CD4-positive, alpha-beta T cell treated with Interleukin-17A for 4 hours (primary cell): ENCODE data around the gene TUBE1.
A peak's percentile ranks its signal among the peaks of the same experiment; 100 is the strongest.
"Not testable (repeated sequence)": the region's sequence is repeated elsewhere in the genome, so short reads cannot be mapped to it uniquely, and the experiment has no call there.

ENCODE experiments used
- DNase-seq: peaks from one replicate; pipeline ENCODE4 v3.0.0-alpha.2; 2020; ENCODE audit warnings: mixed read lengths

The TUBE1 gene, protein sequence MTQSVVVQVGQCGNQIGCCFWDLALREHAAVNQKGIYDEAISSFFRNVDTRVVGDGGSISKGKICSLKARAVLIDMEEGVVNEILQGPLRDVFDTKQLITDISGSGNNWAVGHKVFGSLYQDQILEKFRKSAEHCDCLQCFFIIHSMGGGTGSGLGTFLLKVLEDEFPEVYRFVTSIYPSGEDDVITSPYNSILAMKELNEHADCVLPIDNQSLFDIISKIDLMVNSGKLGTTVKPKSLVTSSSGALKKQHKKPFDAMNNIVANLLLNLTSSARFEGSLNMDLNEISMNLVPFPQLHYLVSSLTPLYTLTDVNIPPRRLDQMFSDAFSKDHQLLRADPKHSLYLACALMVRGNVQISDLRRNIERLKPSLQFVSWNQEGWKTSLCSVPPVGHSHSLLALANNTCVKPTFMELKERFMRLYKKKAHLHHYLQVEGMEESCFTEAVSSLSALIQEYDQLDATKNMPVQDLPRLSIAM

DNA sequence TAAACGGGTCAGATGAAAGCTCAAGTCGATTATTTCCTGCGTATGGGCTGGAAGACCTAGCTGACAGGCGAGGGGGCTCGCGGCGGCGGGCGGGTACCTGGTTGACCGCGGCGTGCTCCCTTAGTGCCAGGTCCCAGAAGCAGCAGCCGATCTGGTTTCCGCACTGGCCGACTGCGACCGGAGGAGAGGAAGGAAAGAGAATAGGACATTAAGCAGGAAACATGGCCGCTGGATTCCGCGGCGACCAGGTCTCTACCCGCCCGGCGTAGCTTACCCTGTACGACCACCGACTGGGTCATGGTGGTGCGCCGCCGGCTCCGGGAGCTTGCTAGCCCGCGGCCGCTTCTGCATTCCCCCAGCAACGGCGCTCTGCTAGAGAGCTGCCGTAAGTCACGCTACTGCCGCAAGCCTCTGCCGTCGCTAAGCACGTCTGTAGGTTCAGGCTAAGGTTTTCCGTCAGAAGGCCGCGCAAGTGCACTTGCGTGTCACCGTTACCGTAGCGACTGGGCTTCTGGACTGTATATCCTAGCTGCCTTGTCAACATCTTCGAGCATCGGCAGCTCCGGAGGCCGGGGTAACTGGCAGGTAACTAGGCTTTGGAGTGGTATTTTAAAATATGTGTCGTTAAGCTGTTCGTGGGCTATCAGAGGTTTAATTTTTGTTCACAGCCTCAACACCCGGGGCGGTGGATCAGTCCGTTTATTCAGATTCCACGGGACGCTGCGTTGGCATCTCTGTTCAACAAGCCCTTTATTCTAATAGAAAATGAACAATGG, at the start of gene TUBE1, which contains the start of gene FAM229B:
TSS of gene TUBE1 (minus strand) at position 347 of the 776 bp plus-strand sequence. CDS start at position 299, 48 bp downstream.
TSS of gene FAM229B (plus strand) at position 456 of the 776 bp plus-strand sequence. CDS start 11,693 bp downstream, outside the sequence.
- peak; percentile 89 for DNase-seq

DNA sequence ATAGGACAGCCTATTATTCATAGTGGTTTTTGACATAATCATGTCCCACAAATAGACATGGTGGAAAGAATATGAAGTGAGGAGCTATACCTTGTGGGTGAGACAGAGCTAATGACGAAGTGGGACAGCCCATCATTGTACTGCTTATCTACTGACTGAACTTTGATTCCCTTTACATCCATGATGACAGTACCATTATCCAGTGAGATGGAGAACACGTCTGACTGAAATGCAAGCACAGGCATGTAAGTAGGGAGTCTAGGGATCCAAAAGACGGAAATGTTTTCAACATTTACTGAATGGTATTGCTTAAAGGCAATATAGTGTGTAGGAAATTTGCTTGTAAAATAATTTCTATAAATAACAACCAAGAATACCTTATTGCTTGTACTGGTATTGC, 43.6 kb upstream of the TUBE1 start:
- DNase-seq = no peak

DNA sequence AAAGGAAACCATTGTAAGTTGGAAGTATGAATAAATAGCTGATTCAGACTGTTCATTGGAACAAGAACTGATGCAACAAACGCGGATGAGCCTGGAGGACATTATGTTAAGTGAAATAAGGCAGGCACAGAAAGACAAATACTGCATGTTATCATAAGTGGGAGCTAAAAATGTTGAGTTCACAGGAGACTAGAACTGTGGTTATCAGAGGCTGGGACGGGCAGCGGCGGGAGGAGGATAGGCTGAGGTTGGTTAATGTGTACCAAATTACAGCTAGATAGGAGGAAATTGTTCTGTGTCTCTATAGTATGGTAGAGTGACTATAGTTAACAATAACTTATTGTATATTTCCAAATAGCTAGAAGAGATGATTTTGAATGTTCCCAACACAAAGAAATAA, 40.9 kb upstream of the TUBE1 start:
- no peak for DNase-seq

DNA sequence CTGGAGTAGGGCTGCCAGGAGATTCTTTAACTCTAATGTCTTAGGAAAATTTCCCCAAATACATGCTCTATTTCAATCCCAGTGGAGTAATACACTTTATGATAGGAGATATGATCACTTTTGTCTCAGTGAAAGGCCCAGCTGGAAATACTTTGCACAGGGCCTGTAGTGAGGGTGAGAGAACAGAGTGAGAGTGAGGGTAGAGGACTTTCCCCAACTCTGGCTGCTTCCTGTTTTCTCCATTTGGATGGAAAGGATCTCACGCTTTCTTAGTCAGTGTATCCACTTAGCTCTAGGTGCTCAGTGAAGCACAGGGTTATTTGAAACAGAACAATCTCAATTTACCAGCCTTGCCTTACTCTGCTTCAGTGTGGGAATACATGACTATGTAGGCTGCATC, 36.7 kb upstream of the TUBE1 start:
- DNase-seq = no peak

DNA sequence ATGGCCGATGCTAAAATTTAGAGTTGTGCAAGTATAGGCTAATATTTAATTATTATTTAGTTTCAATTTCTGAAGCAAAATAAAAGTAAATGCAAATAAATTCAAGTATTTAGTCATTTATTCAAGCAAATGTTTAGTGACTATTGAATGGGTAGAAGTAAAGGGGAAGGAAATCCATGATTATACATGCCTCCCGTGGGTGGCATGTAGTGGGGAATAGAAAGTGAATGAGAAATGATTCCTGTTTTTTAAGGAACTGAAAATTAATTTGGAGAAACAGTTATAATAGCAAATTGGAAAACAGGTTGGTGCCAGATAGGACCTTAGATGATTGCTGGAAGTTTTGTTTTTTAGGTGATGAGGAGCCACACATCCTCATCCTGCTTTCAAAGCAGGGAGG, 35.5 kb upstream of the TUBE1 start:
- DNase-seq = no peak

DNA sequence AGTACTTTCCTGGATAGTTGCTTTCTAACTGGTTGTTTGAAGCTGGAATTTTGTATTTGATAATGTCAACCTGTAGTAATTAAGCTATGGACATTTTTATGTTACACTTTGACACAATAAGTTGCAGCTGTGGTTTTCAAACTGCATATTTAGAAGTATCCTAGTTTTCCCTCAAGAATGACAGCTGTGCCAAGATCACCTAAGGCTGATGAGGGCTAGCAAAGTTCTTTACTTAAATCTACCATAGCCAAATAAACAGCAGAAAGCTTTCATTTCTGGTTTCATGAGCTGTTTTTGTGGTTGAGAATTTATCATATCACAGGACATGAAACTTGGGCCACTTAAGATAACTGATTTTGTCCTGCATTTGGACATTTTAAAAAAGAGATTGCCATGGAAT, 30.8 kb upstream of the TUBE1 start:
- DNase-seq = no peak

DNA sequence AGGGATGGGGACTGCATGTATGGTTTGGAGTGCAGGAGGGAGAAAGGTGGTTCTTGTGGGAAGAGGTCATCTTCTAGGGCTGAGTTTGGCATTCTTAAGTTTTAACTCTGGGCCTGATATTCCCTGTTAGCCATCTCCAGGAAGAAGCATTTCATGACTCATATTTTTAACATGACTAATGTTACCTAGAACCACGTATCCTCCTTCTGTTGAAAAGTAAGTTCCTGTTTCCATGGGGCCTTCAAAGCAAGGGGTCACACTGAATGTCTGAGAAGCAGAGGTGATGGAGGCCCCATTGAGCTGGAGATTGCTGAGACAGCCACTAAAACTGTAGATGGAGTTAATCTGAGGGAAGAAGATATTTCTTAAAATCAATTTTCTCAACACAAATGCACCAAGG, 30.3 kb upstream of the TUBE1 start:
- no peak for DNase-seq

DNA sequence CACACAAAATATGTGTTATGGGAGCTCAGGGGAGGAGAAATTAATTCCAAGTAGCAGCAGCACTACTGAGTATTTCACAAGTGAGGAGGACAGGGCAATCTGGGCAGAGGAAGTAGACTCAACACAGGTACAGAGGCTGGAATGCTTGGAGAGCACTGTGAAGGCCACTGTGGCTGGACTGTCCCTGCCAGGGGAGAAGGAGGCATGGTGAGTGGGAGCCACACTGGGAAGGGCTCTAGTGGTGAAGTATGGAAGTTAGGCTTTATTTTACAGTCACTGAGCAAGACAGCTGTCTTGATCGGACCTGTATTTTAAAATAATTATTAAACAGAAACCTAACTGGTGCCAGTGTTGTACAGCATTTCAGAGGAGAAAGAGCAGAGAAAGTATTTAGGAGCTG, 28.9 kb upstream of the TUBE1 start:
- DNase-seq = no peak

DNA sequence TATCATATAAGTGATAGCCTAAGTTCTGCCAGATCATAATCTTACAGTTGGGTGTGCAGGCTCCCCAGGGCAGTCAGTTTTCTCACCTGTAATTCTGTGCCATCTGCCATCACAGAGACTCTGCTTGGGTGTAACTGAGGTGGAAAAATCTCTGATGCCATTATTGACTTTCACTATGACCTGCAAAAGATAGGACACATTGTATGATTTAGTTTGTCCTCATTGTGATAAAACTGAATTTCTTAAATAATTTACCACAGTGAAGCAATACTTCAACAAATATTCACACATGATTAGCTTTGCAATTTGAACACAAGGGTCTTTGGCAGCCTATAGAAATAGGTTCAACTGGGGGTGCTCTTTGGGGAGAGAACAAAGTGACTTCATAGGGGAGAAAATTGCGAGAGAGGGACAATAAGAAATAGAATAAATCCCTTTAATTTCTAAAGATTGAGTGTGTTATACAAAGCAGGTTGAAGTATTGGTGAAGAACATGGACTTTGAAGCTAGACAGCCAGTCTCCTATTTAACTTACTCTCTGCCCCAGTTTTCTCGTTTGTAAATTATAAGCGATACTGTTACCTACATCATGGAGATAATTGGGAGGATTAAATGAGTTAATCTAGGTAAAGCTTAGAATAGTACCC, 27.4 kb upstream of the TUBE1 start:
- DNase-seq = no peak

DNA sequence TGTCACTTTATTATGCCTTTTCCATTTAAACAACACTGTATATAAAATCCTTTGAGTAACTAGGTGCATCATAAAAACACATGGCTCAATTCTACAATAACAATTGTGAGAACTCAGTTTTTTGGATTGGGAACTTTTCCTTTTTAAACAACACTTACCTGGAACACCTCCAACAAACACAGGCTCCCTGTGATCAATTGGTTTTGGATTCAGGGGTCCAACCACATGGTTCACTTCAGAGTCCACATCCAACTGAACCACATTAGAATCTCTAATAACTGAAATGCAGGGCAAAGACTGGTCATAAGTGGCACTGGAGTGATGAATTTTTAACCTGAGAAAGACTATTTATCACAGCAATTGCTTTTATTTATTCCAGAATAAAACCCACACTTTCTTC, 26.6 kb upstream of the TUBE1 start:
- DNase-seq = no peak

DNA sequence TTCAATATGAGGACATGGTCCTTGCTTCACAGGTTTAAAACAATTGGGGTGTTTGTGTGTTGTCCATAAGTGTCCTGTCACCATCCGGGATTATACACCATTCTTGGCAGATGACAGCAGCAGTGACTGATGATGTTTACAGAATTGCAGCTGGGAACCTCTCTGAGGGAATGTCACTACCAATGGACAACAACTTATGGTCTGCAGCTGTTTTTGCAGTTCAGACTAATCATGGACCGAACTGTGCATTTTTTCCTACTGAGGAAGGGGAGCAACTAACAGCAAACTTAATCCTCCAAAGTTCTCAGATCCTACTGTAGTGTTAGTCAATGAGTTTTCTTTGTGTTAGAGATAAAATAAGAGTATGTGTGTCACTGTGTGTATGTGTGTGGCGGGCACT, 26.1 kb upstream of the TUBE1 start:
- DNase-seq = no peak

DNA sequence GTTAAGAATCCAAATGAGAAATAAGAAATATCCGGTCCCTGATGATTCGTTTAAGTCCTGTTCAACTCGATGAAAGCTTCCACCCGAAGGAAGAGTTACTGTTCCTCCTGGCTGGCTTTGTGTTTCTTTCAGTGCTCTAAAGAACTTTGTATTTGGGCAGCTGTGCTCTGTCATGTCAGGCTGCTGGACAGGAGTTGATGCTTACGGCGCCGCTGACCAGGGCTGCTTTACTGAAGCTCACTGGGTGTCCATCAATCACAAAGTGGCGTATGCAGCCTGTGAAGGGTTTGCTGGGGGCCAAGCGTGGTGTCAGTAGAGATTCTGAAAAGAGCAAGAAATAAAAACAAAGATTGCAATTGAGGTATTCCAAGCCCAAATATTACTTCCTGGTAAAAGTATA, 22.0 kb upstream of the TUBE1 start:
- no peak for DNase-seq

DNA sequence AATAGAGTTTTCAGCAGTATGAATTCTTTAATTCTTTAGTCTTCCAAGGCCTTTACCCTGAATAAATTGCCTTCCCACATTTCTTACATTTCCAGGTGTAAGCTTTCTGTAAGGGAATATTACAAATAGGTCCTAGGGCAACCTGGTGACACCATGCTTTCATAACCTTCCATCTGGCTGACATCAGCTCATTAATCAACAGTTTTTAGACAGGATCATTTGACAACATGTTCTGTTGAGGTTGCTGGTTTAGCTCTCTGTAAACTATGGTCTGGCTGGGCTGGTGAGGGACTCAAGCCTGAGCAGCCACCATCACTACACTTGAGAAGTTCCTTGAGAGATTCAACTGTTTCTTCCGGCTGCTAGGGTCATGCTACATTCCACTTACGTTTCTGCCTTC, 19.3 kb upstream of the TUBE1 start:
- no peak for DNase-seq

DNA sequence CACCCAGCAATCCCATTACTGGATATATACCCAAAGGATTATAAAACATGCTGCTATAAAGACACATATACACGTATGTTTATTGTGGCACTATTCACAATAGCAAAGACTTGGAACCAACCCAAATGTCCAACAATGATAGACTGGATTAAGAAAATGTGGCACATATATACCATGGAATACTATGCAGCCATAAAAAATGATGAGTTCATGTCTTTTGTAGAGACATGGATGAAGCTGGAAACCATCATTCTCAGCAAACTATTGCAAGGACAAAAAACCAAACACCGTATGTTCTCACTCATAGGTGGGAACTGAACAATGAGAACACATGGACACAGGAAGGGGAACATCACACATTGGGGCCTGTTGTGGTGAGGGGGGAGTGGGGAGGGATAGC, 18.7 kb upstream of the TUBE1 start:
- DNase-seq = not testable (repeated sequence)

DNA sequence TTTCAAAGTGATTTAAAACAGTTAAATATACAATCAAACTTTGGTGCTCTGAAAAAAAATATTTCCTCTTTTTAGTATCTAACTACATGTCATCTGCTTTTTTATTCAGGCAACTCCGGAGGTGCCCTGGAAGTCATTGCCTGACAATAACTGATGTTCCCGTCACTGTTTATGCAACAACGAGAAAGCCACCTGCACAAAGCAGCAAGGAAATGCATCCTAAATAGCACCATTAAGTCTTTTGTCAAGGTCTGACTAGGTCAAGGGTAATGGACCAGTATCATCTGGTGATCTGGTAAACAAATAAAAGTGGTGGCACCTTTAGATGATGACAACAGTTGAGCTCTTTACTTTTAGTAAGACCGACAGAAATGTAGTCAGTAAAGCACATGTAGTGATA, 13.3 kb upstream of the TUBE1 start:
- DNase-seq = no peak

DNA sequence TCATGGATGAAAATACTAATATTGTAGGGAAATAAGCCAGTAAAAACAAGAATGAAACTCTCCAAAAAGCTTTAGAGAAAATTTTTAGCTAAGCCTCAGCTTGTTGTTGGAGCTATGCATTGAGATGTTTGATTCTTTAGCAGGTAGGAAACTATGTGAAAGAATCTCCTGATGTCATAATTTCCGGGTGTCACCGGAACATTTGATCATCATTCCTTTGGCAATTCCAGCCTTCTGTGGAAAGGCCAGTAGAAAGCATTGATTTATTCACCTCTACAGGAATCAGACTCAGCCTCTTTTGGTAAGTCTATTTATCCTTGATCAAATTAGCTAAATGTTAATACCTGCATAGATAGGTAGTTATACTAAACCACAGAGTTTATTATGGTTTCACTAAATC, 9.6 kb upstream of the TUBE1 start:
- no peak for DNase-seq

DNA sequence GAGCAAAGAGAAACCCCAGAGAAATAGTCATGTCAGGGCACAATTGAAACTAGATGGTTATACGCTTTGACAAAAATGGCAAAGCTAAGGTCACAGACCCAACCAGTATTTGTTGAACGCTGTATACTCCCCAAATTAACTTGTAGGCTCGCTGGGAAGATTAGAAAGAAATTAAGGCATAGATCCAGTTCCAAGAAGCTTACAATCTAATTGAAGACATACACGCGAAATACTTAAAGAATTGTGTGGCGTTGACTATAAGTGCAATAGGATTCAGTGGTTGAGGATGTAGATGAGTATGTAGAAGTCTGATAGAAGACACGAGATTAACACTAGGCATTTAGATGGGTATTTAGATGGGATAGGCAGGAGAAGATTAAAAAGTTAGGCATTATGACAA, 634 bp upstream of the TUBE1 start:
- no peak for DNase-seq

DNA sequence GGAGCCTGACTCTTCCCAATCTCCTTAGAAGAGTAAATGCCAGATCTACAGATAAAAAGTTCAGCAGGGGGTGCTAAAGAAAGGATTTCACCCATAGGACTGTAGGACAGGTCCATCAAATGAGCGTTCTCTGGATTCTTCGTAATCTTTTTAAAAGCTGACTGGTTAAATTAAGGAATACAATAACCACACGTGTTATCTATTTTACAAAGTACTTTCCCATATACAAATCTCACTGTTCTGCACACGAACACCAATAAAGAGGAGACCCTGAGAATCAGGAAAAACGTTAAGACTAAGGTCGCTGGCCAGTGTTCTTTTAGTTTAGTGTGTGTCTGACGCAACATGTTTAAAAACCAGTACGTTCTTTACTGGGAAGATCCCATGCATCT, 542 bp downstream of the TUBE1 start:
- no peak for DNase-seq

DNA sequence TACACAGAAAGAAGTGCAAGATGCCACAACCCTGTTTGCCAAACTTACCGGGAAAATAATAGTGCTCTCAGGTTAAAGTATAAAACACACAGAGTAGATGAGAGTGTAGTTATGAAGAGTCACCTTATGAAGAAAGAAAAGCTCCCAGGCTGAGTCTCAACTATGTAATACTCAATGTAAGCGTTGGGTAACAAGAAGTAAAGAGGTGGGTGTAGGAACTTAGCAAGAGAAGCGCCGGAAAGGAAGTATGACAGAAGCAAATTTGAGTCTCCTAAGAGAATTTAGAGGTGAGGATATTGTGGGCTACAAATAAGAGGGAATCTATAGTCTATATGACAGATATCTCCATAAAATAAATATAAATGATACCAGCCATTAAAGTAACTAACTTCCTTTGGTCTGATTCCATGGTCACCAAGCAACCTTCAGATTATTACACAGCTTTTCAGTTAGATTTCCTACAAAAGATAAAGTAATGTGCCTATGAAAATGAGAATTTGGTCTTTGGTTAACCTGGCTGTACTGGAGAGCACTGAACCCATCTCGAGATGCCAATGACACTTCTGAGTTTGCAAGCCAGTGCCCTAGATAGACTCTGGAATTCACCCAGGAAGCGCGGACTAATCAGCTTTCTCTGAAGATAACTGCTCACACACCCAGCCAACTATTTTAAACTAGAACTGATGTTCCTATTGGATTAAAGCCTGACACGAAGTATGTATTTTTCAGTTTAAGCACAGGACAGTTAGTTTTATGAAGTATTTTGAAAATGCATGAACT, 1.8 kb downstream of the TUBE1 start:
- no peak for DNase-seq

DNA sequence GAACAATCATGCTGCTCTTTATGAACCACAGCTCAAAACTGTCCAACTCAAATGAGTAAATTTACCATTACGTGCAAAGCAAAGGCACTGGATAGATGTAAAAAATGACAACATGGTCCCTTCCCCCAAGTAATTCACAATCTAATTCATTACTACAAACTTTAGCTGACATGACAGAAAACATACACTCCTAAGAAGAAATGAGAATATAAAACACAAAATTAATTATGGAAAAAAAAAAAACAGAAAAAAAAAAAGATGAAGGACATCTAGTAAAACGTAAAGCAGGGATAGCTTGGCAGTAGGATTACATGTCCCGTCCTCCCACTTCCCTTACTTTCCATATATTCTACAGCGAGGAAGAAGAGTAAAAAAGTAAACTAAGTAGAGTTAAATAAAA, 5.7 kb downstream of the TUBE1 start:
- no peak for DNase-seq

DNA sequence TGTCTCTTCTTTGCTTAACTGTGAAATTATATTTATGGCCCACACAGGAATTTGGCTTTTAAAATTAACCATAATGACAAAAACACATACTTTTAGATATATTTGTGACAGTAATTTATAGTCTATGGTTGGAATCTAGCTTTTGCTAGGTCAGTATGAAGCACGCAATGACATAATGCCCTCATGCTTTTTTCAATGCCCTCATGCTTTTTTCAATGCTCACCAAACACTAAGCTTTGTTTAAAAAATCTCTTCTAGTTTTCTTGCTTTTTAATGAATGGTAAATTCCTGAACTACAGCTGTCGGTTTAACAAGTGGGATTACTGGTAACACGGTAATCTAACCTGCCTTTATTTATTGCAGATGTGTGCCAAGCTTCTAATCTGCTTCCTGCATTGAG, 20.7 kb downstream of the TUBE1 start:
- no peak for DNase-seq

DNA sequence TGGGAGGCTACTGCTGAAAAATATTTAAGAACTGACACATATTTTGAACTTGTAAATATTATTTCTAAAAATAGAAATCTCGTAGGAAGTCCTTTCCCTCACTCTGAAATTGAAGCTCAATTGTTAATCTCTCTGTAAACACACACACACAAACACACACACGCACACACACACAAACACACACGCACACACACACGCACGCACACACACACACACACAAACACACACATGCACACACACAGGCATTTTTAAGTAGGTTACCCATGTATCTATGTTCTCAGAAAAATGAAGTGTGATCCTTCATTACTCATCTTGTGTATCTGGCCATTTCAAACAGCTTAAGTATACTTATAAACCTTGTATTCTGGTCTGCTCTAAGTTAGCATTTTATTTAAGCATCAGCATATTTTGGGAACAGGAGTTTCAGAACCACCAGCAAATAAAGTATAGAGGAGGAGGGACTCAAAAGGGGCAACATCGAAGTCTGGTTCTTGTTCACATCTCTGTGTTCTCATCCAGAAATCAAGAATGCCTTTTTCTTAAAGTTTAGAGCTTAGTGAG, 21.8 kb downstream of the TUBE1 start:
- DNase-seq = no peak
